ENCODE results near the gene CSMD2.

Gene CSMD2

DNA sequence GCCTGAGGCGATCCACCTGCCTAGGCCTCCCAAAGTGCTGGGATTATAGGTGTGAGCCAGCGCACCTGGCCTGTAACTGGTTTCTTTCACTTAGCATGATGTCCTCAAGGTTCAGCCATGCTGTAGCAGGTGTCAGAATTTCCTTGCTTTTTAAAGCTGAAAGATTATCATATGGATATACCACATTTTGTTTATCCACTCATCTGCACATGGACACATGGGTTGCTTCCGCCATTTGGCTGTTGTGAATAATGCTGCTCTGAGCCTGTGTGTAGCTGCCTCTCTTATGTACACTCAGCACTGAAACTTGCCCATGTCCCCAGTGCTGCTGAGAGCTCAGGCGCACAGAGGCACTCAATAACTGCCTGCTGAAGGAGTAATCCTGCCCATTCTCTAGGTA is 11.8 kb downstream of the CSMD2 start:
- DNase-seq = no peak

DNA sequence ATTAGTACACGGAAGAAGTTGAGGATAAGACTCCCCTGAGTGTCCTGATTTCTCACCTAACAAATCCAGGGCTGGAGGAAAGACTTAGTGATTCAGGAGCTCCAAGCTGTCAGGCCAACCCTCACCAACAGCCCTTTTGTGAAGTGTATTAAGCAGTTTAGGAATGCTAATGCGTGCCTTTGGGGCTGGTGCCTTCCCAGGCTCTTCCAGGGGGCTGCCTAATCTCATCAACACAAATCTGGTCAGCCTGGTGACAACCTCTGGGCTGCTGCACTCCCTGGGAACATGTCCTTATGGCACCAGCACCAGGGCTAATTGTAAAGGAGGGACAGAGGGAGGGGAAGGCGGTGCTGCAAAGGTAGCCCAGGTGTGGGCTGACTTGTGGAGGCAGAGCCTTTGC is 15.5 kb downstream of the CSMD2 start:
- DNase-seq = no peak

- DNase-seq = no peak
These were observed 17.7 kb downstream of the CSMD2 start for GRCh38 chr1:34147301-34147700.

DNA sequence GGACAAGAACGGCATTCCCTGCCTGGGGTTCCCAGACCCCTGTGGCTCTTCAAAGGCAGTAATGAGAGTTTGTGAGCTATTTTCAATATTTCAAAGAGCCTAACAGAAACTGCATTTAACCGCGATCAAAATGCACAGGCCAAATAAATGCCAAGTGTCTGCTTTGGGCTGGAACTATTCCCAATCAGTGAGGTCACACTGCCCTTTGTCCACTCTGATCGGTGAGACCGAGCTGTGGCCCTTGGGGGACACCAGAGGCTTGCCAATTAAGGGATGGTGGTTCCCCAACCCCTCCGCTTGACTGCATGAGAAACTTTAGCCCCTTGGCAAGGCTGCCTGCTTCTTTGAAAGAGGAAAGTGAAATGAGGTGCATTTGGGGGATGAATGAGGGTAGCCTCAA is 20.3 kb downstream of the CSMD2 start:
- DNase-seq = no peak

DNA sequence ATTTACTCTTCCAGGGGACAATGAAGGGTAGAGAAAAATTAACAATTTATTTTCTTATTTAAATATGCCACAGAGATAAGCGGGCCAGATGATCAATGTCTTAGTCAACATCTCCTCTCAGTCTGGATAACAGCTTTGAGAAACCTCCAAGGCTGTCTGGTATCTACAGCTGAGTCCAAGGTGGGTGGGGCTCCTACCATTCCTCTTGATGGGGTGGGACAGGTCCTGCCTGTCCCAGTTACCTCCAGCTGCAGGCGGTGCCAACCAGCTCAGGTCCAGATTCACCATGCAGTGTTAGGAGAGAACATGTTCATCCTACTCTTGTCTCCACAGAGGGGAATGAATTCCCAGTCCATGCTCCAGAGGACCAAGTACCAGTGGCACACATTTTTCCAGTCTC is 21.1 kb downstream of the CSMD2 start:
- DNase-seq = no peak

DNA sequence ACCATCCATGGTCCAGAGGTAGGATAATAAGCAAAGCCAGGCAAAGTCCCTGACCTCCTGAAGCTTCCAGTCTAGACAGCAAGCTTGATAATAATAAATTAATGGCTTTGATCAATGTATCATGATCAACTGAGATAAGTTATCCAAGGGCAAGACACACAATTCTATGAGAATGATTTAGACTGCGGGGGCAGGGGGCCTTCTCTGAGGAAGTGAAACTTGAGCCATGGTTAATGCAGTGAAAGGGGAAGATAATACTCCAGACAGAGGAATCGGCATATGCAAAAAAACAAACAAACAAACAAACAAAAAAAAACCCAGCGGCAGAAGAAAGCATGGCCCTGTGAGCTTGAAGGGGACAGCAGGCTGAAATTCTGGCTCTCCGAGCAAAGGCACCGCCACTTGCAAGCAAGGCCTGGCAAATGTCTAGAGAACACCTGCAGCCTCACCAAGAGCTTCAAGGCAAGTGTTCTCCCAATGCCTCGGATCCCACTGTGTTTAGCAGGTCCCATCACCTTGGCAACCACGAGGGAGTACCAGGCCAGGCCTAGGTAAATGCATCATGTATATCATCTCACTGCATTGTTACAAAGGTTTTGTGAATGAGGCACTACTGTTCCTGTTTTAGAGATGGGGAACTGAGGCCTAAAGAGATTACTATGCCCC is 24.9 kb downstream of the CSMD2 start:
- no peak for DNase-seq

DNA sequence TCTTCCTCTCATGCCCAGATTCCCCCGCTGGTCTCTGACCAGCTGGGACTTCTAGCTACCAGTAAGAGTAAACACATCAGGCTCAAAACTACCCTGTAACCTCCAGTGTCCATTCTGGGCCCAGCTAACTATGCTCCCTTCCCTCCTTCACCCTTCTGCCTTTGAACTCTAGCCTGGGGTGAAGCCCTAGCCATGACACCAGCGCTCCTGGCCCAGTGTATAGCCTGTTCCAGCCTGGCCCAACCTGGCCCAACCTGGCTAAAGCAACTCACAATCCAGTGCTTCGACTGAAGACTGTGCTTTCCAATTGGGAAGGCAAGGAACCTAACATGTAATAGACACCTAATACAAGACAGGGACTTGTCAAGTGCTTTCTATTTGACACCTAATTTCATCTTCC is 27.6 kb downstream of the CSMD2 start:
- DNase-seq = no peak

DNA sequence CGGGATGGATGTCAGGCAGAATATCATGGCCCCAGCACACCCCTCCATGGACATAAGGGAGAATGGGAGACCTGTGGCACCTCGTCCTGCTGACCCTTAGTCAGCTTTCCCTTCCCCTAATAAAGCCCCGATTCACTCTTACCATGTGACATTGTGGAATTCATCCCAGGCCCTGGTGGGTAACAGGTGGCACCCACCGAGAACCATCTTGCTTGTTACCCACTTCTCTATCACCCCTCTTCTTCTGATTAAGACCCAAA is 32.9 kb downstream of the CSMD2 start:
- DNase-seq = no peak

- no peak for DNase-seq
These were observed 33.5 kb downstream of the CSMD2 start for GRCh38 chr1:34131396-34132160.

GRCh38 chr1:34130306-34130705 is 34.7 kb downstream of the CSMD2 start:
- no peak for DNase-seq

DNA sequence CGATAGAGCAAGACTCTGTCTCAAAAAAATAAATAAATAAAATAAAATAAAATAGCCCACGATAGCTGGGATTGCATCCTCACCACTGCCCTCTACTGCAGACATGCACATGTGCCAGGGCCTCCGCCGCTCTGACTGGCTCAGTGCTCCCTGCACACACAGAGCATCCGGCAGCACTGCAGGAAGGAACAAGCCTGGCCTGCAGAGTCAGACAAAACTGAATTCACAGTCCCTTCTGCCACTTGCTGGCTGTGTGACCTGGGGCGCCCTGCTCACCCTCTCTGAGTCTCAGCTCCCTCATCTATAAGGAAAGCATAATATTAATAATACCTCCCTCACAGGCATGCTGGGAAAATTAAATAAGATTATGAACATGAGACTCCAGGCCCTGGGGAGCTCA is 35.4 kb downstream of the CSMD2 start:
- DNase-seq = no peak

- DNase-seq = no peak
These were observed 36.7 kb downstream of the CSMD2 start for GRCh38 chr1:34128186-34128889.

DNA sequence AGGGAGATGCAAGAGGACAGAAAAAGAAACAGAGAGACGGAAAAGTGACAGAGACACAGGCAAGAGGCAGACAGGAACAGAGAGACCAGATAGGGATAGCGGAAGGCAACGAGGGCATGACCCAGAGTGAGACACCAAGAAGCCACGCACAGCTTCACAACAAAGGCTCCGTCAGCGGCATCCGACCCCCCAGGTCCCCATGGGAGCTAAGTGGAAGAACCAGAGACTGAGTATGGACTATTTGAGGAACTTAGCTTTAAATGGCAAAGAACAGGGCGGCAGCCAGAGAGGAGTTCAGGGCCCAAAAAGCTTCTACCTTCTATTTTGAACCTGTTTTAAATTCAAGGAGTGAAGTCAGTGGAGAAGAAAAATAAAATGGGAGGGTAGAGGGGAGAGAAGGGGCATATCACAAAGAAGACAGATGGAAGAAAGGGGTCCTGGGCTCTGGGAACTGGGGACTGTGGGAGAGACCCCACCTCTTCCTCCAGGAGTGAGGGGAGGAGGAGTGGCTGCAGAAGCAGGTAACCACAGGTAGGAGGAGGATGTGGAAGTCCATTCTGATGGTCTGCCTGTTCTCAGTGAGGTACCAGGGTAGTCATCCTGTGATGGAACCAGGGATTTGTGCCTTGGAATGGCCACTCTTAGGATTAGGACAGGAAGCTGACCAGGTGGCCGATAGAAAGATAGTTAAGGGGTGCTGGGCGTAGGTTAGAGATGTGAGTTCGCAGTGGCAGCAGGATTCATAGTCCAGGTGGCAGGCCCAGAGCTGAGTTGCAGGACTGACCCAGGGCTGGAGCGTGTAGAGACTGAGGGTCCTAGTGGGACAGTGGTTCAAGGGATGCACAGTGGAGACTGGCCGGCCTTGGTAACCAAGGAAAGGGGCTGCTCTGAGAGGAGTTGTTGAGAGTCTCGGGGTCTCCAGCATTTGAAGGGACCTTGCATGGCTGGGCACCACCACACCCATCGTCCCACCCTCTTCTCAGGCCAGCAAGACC is 37.7 kb downstream of the CSMD2 start:
- DNase-seq = no peak

DNA sequence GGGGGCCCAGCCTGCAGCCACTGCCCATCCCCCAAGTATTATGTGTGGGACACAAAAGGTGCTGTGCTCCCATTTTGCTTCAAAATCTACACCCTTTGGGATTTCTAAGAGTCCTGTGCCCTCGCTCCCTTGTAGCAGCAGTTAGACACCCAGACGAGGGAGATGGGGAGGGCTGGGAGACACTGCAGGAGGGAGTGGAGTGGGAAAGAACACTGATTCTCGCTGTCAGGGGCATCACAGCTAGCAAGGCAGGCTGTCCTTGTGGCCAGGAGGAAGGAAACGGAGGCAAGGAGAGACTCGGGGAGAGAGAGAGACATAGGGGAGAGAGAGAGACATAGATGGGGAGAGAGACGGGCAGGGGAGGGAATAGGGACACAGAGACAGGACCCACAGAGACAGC is 38.5 kb downstream of the CSMD2 start:
- no peak for DNase-seq

DNA sequence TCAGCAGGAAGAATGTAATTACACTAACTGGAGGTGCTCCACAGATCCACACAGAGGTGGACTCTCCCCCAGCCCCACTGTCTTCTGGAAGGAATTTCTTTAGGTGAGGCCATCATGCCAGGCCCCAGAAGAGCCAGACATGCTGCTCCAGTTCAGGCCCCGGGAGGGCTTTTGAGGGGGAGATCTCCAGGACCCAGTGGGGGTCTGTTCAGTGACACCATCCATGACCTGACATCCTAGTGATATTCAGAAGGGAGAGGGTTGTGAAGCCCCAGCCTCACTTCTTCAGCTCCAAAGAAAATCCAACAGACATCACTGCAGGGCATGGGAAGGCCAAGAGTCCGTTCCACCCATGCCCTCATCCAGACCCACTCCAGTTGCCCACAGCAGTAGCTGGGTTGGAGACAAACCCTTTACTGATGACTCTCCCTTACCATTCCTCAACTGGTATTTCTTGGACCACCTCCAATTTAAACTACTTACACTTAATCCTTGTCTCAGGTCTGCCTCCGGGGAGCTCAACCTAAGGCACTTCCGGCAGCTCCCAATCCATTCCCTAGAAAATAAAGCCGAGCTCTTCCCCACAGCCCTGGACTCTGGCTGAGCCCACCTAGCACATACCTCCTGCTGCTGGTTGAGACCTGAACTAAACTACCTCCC is 39.2 kb downstream of the CSMD2 start:
- no peak for DNase-seq

DNA sequence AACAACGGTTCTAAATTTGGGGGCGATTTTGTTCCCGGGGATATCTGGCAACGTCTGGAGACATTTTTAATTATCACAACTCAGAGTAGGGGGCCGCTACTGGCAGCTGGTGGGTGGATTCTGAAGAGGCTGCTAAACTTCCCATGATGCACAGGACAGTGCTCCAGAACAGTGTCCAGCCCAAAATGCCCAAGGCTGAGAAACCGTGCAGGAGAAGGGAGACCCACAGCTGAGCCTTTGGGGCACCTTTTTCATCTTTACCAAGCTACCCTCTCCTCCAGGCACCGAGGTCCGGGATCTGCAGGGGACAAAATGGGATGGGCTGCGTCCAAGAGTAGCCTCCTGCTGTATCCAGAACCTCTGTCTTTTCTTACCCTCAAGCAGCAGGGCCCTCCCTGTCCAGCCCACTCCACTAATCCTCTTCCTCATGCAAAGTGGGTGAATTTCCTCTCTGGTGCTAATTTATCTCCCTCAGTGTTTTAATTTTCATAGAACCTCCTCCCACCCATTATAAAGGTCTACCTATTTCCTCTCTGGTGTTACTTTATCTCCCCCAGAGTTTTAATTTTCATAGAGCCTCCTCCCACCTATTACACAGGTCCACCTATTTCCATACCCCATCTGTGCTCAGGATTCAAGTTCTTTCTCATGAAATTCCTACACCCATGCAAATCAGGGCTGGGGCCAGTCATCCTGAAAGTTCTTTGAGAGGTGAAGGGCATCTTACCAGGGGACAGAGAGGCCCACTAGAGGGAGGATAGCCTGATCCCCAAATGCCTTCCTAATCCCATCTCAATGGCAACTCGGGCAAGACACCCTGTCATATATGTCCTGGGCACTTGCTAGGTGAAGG is 42.7 kb downstream of the CSMD2 start:
- DNase-seq = no peak

- no peak for DNase-seq
These were observed 49.8 kb downstream of the CSMD2 start for GRCh38 chr1:34115233-34115632.

DNA sequence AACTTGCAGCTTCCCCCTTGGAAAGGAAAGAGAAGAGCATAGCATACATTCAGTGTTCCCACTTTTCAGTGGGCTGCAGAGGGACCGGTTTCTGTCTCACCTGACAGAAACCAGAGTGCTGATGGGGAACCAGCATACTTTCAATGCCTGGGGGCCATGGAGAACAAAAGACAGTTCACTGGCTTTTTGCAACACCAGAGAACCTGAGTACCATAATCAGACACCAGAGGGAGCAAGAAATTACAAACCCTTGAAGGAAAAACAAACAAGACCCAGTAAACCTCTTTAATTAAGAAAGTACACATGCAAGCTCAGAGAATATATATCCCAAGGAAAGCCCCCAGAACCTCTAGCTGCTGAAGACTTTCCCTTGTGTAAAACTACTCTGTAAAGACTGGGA is 51.1 kb downstream of the CSMD2 start:
- DNase-seq = no peak

DNA sequence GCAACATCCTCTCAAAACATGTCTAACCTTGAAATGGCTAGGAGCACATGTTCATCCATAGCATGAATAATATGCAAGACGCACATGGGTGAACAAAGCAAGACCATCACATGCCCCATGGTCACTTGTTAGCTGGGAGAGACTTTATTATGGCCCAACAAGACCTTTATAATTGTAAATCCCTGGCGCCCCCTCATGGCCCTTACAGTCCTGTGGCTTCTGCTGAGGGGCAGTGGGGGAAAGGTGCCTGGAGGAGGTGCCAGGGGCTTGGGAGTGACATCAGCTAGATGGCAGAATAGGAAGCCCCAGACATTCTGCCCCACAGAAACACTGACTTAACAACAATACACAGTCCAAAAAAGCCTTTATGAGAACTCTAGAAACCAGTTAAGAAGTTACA is 51.7 kb downstream of the CSMD2 start:
- DNase-seq = no peak

- no peak for DNase-seq
These were observed 56.3 kb downstream of the CSMD2 start for GRCh38 chr1:34108711-34109110.

DNA sequence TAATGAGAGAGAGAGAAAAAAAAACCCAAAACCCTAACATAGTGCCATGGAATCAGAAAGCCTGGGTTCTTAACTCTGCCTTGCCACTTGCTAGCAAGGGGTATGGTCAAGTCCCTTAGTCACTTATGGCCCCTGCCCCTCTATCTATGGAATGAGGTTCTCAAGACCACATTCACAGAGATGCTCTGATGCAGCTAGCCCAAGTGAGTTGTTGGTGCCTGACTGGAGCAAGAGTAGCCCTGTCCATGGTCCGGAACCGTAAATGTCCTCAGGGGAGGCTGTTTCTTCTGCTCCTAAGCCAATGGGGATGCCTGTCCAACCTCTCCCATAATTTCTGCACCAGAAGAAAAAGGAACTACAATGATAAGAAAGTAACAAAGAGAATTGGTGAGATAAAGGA is 56.8 kb downstream of the CSMD2 start:
- no peak for DNase-seq

DNA sequence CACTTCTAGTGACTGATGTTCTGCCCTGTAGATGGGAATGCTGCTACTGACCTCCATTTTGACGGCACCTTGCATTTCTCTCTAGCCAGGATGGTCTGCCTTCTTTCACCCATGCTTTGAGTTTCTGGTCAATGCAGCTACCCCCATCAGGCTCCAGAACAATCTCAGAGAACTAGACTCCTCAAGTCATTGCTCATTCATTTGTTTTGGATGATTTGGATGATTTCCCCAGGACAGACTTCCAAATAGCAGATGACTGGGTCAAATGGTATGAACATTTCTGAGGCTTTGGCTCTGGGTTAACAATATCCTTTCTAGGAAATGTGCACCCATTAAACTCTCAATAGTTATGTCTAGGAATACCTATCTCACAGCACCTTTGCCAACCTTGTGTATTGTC is 63.9 kb downstream of the CSMD2 start:
- DNase-seq = no peak

Data from NCI-H187 treated with DMSO at 0.1 percent for 48 hours (cell line).